ENCODE data around the gene STAT5B.

Gene STAT5B

GRCh38 chr17:42169351-42169750, 106.8 kb downstream of the STAT5B start:
- DNase-seq: no peak

DNA sequence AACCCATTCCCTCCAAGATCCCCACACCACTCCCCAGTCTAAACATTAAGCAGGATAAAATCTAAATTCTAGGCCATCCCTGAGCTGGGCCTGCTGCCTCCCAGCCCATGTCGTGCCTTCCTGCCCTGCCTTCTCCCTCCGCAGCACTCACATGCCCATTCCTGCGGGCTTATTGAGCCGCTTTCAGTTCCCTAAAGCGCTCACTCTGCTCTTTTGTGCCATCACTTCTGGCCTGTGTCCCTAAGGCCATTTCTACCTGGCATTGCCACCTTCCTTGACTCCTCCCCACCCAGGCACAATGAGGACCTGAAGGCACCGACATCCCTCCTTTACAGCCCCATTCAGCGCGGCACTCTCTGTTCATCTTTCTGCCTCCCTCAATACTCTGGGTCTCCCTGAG, 108.4 kb downstream of the STAT5B start:
- DNase-seq: no peak

DNA sequence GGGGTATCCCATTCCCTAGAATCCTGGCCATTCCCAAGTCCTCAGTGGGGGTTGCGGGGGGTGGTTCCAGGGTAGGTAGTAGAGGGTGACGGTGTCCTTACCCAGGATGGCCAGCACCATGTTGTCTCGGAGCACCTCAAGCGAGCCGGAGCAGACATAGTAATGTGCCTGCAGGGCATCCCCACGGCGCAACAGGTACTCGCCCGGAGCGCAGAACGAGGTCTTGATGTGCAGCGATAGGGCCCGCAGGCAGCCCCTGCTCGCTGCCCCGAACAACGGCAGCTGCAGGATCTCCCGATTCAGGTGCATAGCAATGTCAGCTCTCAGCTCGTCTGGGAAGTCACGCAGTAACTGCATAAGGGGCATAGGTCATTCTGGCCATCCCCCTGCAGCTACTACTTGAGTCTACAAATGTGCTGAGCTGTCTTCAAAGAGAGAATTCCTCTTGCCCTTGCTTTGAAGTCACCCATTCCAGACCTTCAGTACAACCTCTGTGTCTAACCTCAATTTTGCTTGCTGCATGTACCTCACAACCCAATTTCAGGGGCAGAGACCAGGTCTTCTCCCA, 109.9 kb downstream of the STAT5B start:
- DNase-seq: no peak

- no peak for DNase-seq
These were observed 110.4 kb downstream of the STAT5B start for GRCh38 chr17:42165751-42166150.

DNA sequence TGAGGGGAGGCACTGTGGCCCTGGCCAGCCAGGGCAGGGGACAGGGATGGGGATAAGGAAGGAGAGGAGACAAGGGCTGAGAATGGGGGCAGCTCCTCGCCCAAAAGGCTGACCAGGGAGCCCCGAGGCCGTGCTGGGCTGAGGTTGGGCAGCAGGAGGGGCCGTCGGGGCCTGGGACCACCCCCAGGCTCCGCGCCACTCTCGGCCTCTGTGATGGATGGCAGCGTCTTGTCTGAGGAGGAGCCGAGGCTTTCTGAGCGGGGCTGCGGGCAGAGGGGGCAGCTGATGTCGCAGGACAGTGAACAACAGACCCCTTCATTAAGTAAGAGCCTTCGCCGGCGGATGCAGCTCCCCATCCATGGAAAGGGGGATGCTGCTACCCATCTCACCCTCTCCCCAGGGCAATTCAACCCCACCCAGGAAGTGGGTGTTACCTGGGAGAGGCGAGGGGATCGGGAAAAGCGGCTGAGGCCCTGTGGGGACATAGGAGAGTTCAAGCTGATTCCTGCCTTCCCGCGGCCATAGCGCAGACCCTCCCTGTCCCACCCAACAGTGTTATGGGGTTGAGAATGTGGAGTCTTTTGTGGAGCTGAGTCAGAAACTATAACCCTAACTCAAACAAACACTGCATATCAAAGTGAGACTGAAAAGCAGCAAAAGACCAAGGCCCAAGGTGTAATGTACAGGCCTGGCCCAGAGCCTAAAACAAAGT, 112.3 kb downstream of the STAT5B start:
- DNase-seq: no peak

DNA sequence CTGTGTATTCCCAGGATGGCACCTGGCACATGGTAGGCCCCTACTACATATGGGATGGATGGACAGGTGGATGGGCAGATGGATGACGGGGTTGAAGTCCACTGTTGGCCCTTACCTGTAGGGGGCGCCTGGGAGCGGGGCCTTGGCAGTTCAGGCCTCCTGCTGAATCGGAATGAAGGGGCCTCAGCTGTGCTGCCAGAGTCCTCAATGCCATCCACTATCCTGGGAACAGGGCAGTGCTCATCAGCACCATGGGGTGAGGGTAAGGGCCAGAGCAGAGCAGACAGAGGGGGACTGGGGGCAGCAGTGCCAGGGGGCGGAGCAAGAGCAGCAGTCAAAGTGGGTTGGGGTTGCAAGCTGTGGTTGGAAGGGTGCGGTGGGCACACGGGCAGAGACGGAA, 113.1 kb downstream of the STAT5B start:
- DNase-seq: no peak

GRCh38 chr17:42160531-42160910, 115.7 kb downstream of the STAT5B start:
- no peak for DNase-seq

DNA sequence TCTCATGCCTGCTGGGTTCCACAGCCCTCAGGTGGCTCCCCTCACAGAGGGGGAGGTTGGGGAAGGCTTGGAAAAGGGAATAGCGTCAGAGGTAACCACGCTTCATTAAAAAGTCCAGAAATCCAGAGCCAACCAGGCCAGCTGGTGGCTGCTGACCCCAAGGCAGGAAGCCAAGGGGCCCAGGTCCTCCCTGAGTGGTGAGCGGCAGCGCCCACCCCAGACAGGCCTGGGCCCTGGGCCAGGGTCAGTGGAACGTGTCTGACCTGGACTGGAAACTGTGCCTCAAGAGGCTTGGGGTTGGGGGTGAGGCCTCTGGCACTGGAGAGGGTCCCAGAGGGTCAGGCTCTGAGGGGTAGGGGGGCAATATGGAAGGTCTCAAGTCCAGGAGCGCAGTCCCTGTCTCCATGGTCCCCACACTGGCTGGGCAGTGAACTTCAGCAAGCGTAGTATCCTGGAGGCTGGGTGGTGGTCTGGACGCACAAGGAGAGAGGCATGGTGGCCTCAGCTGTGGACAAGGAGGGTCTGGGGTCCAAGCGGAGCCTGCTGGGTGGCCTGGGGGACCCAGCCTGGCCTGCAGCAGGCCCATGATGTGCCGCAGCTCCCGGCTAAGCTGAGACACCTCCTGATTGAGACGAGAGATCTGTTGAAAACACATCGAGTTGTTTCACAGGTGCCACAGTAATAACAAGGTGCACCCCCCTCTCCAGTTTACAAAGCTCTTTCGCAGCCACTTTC, 116.2 kb downstream of the STAT5B start:
- no peak for DNase-seq

- no peak for DNase-seq
These were observed 120.6 kb downstream of the STAT5B start for GRCh38 chr17:42155614-42156045.

DNA sequence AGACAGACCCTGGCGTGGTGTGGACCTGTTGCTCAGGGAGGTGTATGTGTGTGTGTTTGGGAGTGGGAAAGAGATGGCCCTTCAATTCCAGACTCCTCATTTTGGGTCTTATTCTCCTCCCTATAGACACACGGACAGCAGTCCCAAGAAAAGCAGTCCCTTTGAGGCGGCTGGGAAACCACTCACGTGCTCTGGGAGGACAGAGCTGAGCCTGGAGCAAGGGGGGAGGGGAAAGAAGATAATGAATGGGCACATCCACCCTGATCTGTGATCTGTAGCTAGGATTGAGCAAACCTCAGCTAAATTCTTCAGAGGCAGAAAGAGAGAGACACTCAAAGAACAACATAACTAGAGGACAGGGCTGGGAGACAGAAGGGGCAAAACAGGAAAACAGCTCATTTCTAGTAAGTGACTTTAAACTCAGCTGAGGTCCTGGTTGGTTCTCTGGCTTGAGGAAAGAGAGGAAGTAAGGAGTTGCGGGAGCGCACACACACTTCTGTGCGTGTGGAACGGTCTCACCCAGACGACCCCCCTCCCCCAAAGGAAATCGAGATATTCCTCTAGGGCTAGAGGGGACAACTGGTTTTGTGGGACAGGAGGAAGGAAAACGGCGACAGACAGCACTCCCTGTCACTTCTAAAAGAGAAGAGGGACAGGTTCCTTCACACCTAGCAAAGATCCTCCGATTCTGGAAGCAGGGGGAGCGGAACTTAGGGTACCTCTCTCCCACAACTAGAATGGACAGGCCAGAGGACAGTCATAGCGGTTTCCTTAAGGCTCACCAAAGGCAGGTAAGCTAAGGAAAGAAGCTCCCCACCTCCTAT, 122.1 kb downstream of the STAT5B start:
- DNase-seq: no peak

Measured in NCI-H1417 treated with DMSO at 0.1 percent for 48 hours (cell line).